ENCODE measurements around the gene PSMA5.

GRCh38 chr1:109350655-109351054 lies 75.6 kb downstream of the PSMA5 start:
- TF ChIP-seq, protein P1, sequence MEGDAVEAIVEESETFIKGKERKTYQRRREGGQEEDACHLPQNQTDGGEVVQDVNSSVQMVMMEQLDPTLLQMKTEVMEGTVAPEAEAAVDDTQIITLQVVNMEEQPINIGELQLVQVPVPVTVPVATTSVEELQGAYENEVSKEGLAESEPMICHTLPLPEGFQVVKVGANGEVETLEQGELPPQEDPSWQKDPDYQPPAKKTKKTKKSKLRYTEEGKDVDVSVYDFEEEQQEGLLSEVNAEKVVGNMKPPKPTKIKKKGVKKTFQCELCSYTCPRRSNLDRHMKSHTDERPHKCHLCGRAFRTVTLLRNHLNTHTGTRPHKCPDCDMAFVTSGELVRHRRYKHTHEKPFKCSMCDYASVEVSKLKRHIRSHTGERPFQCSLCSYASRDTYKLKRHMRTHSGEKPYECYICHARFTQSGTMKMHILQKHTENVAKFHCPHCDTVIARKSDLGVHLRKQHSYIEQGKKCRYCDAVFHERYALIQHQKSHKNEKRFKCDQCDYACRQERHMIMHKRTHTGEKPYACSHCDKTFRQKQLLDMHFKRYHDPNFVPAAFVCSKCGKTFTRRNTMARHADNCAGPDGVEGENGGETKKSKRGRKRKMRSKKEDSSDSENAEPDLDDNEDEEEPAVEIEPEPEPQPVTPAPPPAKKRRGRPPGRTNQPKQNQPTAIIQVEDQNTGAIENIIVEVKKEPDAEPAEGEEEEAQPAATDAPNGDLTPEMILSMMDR (IDR thresholded peaks at IDR 0.05), result no peak
- no peak for TF ChIP-seq ESRRA (CRISPR knock-in tag; IDR thresholded peaks at IDR 0.05; ENCODE audit: borderline replicate concordance)
- TF ChIP-seq ZNF121 (CRISPR knock-in tag; IDR thresholded peaks at IDR 0.05), result no peak
- no peak for TF ChIP-seq MLX (CRISPR knock-in tag; IDR thresholded peaks at IDR 0.05)
- no peak for TF ChIP-seq ZNF423 (CRISPR knock-in tag; IDR thresholded peaks at IDR 0.05)
- TF ChIP-seq, protein P2, sequence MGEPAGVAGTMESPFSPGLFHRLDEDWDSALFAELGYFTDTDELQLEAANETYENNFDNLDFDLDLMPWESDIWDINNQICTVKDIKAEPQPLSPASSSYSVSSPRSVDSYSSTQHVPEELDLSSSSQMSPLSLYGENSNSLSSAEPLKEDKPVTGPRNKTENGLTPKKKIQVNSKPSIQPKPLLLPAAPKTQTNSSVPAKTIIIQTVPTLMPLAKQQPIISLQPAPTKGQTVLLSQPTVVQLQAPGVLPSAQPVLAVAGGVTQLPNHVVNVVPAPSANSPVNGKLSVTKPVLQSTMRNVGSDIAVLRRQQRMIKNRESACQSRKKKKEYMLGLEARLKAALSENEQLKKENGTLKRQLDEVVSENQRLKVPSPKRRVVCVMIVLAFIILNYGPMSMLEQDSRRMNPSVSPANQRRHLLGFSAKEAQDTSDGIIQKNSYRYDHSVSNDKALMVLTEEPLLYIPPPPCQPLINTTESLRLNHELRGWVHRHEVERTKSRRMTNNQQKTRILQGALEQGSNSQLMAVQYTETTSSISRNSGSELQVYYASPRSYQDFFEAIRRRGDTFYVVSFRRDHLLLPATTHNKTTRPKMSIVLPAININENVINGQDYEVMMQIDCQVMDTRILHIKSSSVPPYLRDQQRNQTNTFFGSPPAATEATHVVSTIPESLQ (CRISPR knock-in tag; IDR thresholded peaks at IDR 0.05), result no peak
- no peak for TF ChIP-seq SP1 (CRISPR knock-in tag; conservative IDR thresholded peaks at IDR 0.05)

Data from WTC11 (cell line).